Sigmoid colon (tissue), 7 donors: ENCODE results near the gene PRG3. TPM values are rescaled to one million over a fixed set of nuclear protein-coding genes. Genes with fewer than 3 reads are reported as not detected.

ENCODE experiments used
- DNase-seq: peaks from one replicate; pipeline ENCODE4 v3.0.0-alpha.2; 2019
- H3K27ac ChIP-seq, 4 donors: fragments of 200-600 bp; sonication (generic); one replicate each; pipeline ENCODE4 v1.5.1; 2016 to 2019; ENCODE audit warnings: mild to moderate bottlenecking in 1 of 4
- H3K27me3 ChIP-seq, 3 donors: fragments of 200-600 bp; sonication (generic); one replicate each; pipeline ENCODE4 v1.5.1; 2019; ENCODE audit warnings: mild to moderate bottlenecking in 1 of 3
- H3K36me3 ChIP-seq, 4 donors: fragments of 200-600 bp; sonication (generic); one replicate each; pipeline ENCODE4 v1.5.1; 2016 to 2019
- H3K4me1 ChIP-seq, 4 donors: fragments of 200-600 bp; sonication (generic); one replicate each; pipeline ENCODE4 v1.5.1; 2017 to 2019
- H3K4me3 ChIP-seq, 4 donors: fragments of 200-600 bp; sonication (generic); one replicate each; pipeline ENCODE4 v1.5.1; 2017 to 2019; ENCODE audit warnings: mild to moderate bottlenecking in 2 of 4, moderate library complexity in 1 of 4
- H3K9me3 ChIP-seq, 4 donors: fragments of 200-600 bp in 3 of 4; sonication (generic) in 3 of 4; one replicate each; pipeline versions ENCODE4 v1.5.1 to v1.6.1; 2013 to 2019
- CTCF ChIP-seq, 4 experiments: fragments of 450-650 bp in 3 of 4; fragments of 200-600 bp in 1 of 4; IDR thresholded peaks; one replicate each; pipeline ENCODE4 v1.5.1; 2016 to 2019; ENCODE audit warnings: antibody characterized with exemption in 4 of 4, mild to moderate bottlenecking in 3 of 4, moderate library complexity in 2 of 4
- EP300 ChIP-seq, 4 donors: sonication (generic); formaldehyde crosslinking; IDR thresholded peaks; one replicate each; pipeline ENCODE4 v1.6.1; 2017; ENCODE audit warnings: antibody characterized with exemption in 4 of 4
- POLR2A ChIP-seq, 2 donors: fragments of 450-650 bp; IDR thresholded peaks; one replicate each; pipeline ENCODE4 v1.6.1; 2016; ENCODE audit warnings: antibody characterized with exemption in 2 of 2, mild to moderate bottlenecking in 2 of 2, moderate library complexity in 2 of 2
- POLR2AphosphoS5 ChIP-seq, 4 donors: sonication (generic); formaldehyde crosslinking; IDR thresholded peaks; one replicate each; pipeline ENCODE4 v1.6.1; 2017; ENCODE audit warnings: antibody characterized with exemption in 4 of 4
- WGBS, 2 donors: extraction: QIAGEN DNeasy Blood & Tissue Kit; methylation state at CpG; one replicate each; pipeline ENCODE4 v1.1.7; 2013; 5-methylcytosine and 5-hydroxymethylcytosine counted together
- intact Hi-C: fragments of 100-400 bp; cut with DNase I; formaldehyde crosslinking; loops from one replicate; pipeline ENCODE4 v1.15.1; 2023
- polyA plus RNA-seq, 3 donors: library from polyadenylated mRNA; stranded (reverse); fragments of 200-250 nt; gene quantifications; one replicate each; pipeline ENCODE4 v1.2.3, GENCODE V29; 2013
- total RNA-seq, 4 donors: library from RNA; depleted of rRNA; stranded (reverse); fragments of >200 nt; gene quantifications; one replicate each; pipeline ENCODE4 v1.1.0, GENCODE V29; 2016
- donor health status: healthy with polysubstance abuse.
- donor health status: Bipolar disorder and iron deficiency.
- donor health status: healthy.

The PRG3 gene
- total and polyA plus RNA-seq, 7 donors: not detected

GRCh38 chr11:57331720-57332119, 49.2 kb downstream of the PRG3 start:
- no peak overlapping the region for H3K27ac ChIP-seq
- WGBS, 2 donors: 94 to 96% methylated on average over 14 of the region's 14 CpGs
- no peak for TF ChIP-seq POLR2A (IDR thresholded peaks at IDR 0.05)
- no peak for TF ChIP-seq POLR2AphosphoS5 (IDR thresholded peaks at IDR 0.05)
- TF ChIP-seq CTCF (IDR thresholded peaks at IDR 0.05): no peak
- peaks cover 0 to 22% (median 15%) of the 10 kb centered on the region in 4 donors for H3K4me1 ChIP-seq
- H3K4me3 ChIP-seq: no peak overlapping the region
- peaks cover 41 to 67% (median 53%) of the 10 kb centered on the region in 4 donors for H3K36me3 ChIP-seq
- DNase-seq: no peak
- no peaks in the 10 kb centered on the region for H3K9me3 ChIP-seq
- H3K27me3 ChIP-seq: no peaks in the 10 kb centered on the region
- intact Hi-C loops: no loop called here

- peaks cover 41 to 72% (median 53%) of the 10 kb centered on the region in 4 donors for H3K36me3 ChIP-seq
- no peaks in the 10 kb centered on the region for H3K9me3 ChIP-seq
- no peak overlapping the region for H3K4me3 ChIP-seq
- intact Hi-C loops: no loop called here
- DNase-seq: no peak
- H3K4me1 ChIP-seq: peaks cover 0 to 26% (median 22%) of the 10 kb centered on the region in 4 donors
- no peaks in the 10 kb centered on the region for H3K27me3 ChIP-seq
- H3K27ac ChIP-seq: no peak overlapping the region
- 90 to 93% methylated on average over 9 of the region's 9 CpGs for WGBS, 2 donors
- TF ChIP-seq POLR2A (IDR thresholded peaks at IDR 0.05): no peak
These were observed 50.9 kb downstream of the PRG3 start for GRCh38 chr11:57330029-57330428.

- Histone ChIP-seq H3K4me1 (peaks cover 0 to 30% (median 27%) of the 10 kb centered on the region in 4 donors), H3K36me3 (peaks cover 41 to 65% (median 49%) of the 10 kb centered on the region in 4 donors), H3K27me3 (no peaks in the 10 kb centered on the region), H3K4me3 (no peak overlapping the region), H3K27ac (peak overlapping the region in 1 of 4 donors; percentile 97), H3K9me3 (no peaks in the 10 kb centered on the region)
- intact Hi-C loops: no loop called here
- TF ChIP-seq EP300 (IDR thresholded peaks at IDR 0.05) (no peak), POLR2AphosphoS5 (IDR thresholded peaks at IDR 0.05) (no peak), CTCF (IDR thresholded peaks at IDR 0.05) (no peak), POLR2A (IDR thresholded peaks at IDR 0.05) (no peak)
- no peak for DNase-seq
- WGBS, 2 donors: 97% methylated on average over 5 of the region's 5 CpGs
These were observed 53.2 kb downstream of the PRG3 start for GRCh38 chr11:57327721-57328120.

Other genes with a start within 250 kb of the PRG3 start
- 1 to 10 TPM in 1 of 4 donors, under 1 TPM in 3; 0.66 to 1.4 (median 0.89) TPM for gene LRRC55, start 199.2 kb downstream of the PRG3 start, total RNA-seq
- gene LRRC55, start 199.2 kb downstream of the PRG3 start, polyA plus RNA-seq: under 1 TPM in 1 of 3 donors, not detected in 2; 0.63 TPM
- 1 to 10 TPM in 1 of 4 donors, under 1 TPM in 3; 0.54 to 1.8 (median 0.77) TPM for gene APLNR, start 143.9 kb downstream of the PRG3 start, total RNA-seq
- gene APLNR, start 143.9 kb downstream of the PRG3 start, polyA plus RNA-seq: 1 to 10 TPM in 1 of 3 donors, under 1 TPM in 2; under 0.01 to 2.6 (median 0.46) TPM
- gene TNKS1BP1, start 56.2 kb downstream of the PRG3 start, total RNA-seq: 10 to 100 TPM; 26.4 to 51.2 (median 37.8) TPM
- gene TNKS1BP1, start 56.2 kb downstream of the PRG3 start, polyA plus RNA-seq: 100 to 1,000 TPM in 1 of 3 donors, 10 to 100 TPM in 2; 43.8 to 133 (median 68.4) TPM
- gene SSRP1, start 45.3 kb downstream of the PRG3 start, total RNA-seq: 10 to 100 TPM; 51.4 to 61.1 (median 56.5) TPM
- 10 to 100 TPM; 30.5 to 91.3 (median 39.6) TPM for gene SSRP1, start 45.3 kb downstream of the PRG3 start, polyA plus RNA-seq
- gene P2RX3, start 42.8 kb downstream of the PRG3 start, total RNA-seq: under 1 TPM in 1 of 4 donors, not detected in 3; 0.36 TPM
- gene P2RX3, start 42.8 kb downstream of the PRG3 start, polyA plus RNA-seq: under 1 TPM in 1 of 3 donors, not detected in 2; 0.07 TPM
- gene PRG2, start 9.5 kb upstream of the PRG3 start, total RNA-seq: not detected
- not detected for gene PRG2, start 9.5 kb upstream of the PRG3 start, polyA plus RNA-seq
- gene SLC43A3, start 46.0 kb upstream of the PRG3 start, total RNA-seq: 10 to 100 TPM; 25.2 to 43.9 (median 31.9) TPM
- 10 to 100 TPM; 11.3 to 16.9 (median 12.6) TPM for gene SLC43A3, start 46.0 kb upstream of the PRG3 start, polyA plus RNA-seq
- under 1 TPM in 2 of 4 donors, not detected in 2; 0.41 to 0.66 TPM for gene RTN4RL2, start 79.4 kb upstream of the PRG3 start, total RNA-seq
- under 1 TPM in 2 of 3 donors, not detected in 1; 0.60 to 0.63 TPM for gene RTN4RL2, start 79.4 kb upstream of the PRG3 start, polyA plus RNA-seq
- gene SLC43A1, start 134.6 kb upstream of the PRG3 start, total RNA-seq: 10 to 100 TPM; 19.1 to 32.4 (median 27.4) TPM
- 10 to 100 TPM in 1 of 3 donors, 1 to 10 TPM in 1, under 1 TPM in 1; 0.92 to 14.3 (median 5.4) TPM for gene SLC43A1, start 134.6 kb upstream of the PRG3 start, polyA plus RNA-seq
- 10 to 100 TPM; 22.4 to 59.7 (median 33.0) TPM for gene TIMM10, start 149.6 kb upstream of the PRG3 start, total RNA-seq
- 10 to 100 TPM; 48.0 to 62.9 (median 52.7) TPM for gene TIMM10, start 149.6 kb upstream of the PRG3 start, polyA plus RNA-seq
- not detected for gene SMTNL1, start 156.4 kb upstream of the PRG3 start, total RNA-seq
- gene SMTNL1, start 156.4 kb upstream of the PRG3 start, polyA plus RNA-seq: not detected
- gene UBE2L6, start 186.5 kb upstream of the PRG3 start, total RNA-seq: 10 to 100 TPM; 26.5 to 37.8 (median 32.5) TPM
- gene UBE2L6, start 186.5 kb upstream of the PRG3 start, polyA plus RNA-seq: 100 to 1,000 TPM in 1 of 3 donors, 10 to 100 TPM in 2; 42.6 to 106 (median 62.9) TPM
- 100 to 1,000 TPM; 214 to 397 (median 295) TPM for gene SERPING1, start 216.5 kb upstream of the PRG3 start, total RNA-seq
- 100 to 1,000 TPM in 1 of 3 donors, 10 to 100 TPM in 2; 24.5 to 147 (median 49.9) TPM for gene SERPING1, start 216.5 kb upstream of the PRG3 start, polyA plus RNA-seq